ENCODE measurements around the gene SLC2A8.

DNA sequence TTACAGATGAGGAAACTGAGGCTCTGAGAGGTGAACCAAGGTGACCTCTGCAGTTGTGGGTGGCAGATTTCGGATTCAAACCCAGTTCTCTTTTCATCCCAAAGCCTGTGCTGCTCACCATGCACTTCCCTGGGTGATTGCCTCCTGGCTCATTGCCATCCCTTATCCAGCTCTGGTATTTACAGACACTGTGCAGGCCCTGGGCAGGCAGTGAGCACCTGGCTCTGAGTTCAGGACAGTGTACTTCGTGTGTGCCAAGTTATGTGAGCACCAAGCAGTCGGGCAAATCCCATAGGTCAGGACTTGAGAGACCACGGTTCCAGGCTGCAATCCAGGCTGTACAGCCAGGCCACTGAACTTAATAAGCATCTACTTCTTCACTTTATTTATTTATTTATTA lies 55.7 kb downstream of the SLC2A8 start:
- TF ChIP-seq, protein P1, sequence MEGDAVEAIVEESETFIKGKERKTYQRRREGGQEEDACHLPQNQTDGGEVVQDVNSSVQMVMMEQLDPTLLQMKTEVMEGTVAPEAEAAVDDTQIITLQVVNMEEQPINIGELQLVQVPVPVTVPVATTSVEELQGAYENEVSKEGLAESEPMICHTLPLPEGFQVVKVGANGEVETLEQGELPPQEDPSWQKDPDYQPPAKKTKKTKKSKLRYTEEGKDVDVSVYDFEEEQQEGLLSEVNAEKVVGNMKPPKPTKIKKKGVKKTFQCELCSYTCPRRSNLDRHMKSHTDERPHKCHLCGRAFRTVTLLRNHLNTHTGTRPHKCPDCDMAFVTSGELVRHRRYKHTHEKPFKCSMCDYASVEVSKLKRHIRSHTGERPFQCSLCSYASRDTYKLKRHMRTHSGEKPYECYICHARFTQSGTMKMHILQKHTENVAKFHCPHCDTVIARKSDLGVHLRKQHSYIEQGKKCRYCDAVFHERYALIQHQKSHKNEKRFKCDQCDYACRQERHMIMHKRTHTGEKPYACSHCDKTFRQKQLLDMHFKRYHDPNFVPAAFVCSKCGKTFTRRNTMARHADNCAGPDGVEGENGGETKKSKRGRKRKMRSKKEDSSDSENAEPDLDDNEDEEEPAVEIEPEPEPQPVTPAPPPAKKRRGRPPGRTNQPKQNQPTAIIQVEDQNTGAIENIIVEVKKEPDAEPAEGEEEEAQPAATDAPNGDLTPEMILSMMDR (IDR thresholded peaks at IDR 0.05), result no peak
- no peak for TF ChIP-seq EP300 (IDR thresholded peaks at IDR 0.05)
- TF ChIP-seq POLR2A (IDR thresholded peaks at IDR 0.05), result no peak

Measured in ovary (tissue), 3 donors.